AG04449 (cell line): ENCODE measurements around the gene PURA.
"Not testable (repeated sequence)": the region's sequence is repeated elsewhere in the genome, so short reads cannot be mapped to it uniquely, and the experiment has no call there.

ENCODE experiments used
- CTCF ChIA-PET: fragments of 350-600 bp; formaldehyde crosslinking; extraction: SDS; loops from one replicate; lab custom pipeline; 2021; ENCODE audit warnings: antibody characterized with exemption; lab: Yijun Ruan, JAX
- POLR2A ChIA-PET: fragments of 400-600, 350-600 bp; formaldehyde crosslinking; extraction: SDS; loops from one replicate; lab custom pipeline; 2020; ENCODE audit warnings: antibody characterized with exemption, inconsistent platforms; lab: Yijun Ruan, JAX
- DNase-seq: peaks from one replicate; pipeline ENCODE4 v3.0.0-alpha.2; 2010; ENCODE audit warnings: low read depth, low spot score
- H3K4me3 ChIP-seq: 2 replicates; pipeline ENCODE4 v1.5.1; 2011; ENCODE audit warnings: low read depth, mild to moderate bottlenecking, control low read depth, low read length
- TF ChIP-seq, protein P1 (sequence below): IDR thresholded peaks from one replicate; pipeline ENCODE4 v1.5.1; 2011; ENCODE audit warnings: mild to moderate bottlenecking, moderate library complexity, low read length, control low read depth, inconsistent platforms; ENCODE audit not compliant: insufficient read depth; ENCODE audit errors: missing control alignments

The PURA gene

GRCh38 chr5:140150201-140150600, 36.3 kb downstream of the PURA start:
- TF ChIP-seq, protein P1, sequence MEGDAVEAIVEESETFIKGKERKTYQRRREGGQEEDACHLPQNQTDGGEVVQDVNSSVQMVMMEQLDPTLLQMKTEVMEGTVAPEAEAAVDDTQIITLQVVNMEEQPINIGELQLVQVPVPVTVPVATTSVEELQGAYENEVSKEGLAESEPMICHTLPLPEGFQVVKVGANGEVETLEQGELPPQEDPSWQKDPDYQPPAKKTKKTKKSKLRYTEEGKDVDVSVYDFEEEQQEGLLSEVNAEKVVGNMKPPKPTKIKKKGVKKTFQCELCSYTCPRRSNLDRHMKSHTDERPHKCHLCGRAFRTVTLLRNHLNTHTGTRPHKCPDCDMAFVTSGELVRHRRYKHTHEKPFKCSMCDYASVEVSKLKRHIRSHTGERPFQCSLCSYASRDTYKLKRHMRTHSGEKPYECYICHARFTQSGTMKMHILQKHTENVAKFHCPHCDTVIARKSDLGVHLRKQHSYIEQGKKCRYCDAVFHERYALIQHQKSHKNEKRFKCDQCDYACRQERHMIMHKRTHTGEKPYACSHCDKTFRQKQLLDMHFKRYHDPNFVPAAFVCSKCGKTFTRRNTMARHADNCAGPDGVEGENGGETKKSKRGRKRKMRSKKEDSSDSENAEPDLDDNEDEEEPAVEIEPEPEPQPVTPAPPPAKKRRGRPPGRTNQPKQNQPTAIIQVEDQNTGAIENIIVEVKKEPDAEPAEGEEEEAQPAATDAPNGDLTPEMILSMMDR: no peak
- DNase-seq: no peak
- CTCF ChIA-PET: interaction anchor here (1.3 to 13.2 kb wide), 4 partner anchors 7 to 73 kb away, joined by 3 to 288 read pairs (median 94); no protein-coding TSS in a partner anchor
- POLR2A ChIA-PET: no interaction called here
- no peak overlapping the region for H3K4me3 ChIP-seq

DNA sequence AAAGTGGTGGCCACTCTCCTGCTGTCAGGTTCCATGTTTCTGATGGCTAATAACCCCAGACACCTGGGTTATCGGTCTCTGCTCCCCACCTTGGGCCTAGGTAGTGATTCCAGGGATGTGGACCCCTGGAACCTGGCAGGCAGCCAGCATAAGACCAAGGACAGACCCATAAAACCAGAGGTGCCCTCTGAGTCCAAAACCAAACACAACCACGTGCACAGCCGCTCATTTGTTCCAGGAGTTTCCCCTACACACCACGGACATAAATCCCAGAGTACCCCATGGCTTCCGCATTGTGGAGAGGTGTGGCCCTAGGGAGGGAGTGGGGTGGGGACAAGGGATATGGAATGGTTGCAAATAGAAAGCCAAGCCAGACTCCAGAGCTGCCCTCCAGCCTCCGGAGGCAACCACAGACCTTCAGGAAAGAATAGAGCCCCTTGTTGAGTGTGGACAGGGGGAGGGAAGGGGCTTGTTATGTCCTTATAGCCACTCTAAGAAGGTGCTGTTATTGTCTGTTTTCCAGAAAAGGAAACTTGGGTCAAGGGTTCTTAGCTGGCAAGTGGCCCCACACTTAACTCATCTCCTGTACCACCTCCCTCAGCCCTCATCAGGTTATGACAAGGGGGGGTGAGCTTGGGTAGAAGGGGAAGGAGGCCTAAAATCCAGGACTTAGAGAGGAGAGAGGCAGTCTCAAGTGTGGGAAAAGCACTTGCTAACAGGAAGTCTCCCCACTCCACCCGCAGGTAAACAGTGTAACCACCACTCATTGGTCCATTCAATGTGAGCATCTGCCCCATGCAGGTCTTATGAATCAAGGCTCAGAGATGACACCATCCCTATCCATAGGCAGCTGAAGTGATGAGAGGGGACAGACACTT, 37.5 kb downstream of the PURA start:
- ChIA-PET CTCF (interaction anchor here (1.3 to 13.2 kb wide), 6 partner anchors 8 to 75 kb away, joined by 3 to 288 read pairs (median 8); no protein-coding TSS in a partner anchor), POLR2A (interaction anchor here (0.7 kb wide), 1 partner anchor 52 kb away, joined by 4 read pairs; no protein-coding TSS in a partner anchor)
- TF ChIP-seq, protein P1: no peak
- H3K4me3 ChIP-seq: no peak overlapping the region
- no peak for DNase-seq

DNA sequence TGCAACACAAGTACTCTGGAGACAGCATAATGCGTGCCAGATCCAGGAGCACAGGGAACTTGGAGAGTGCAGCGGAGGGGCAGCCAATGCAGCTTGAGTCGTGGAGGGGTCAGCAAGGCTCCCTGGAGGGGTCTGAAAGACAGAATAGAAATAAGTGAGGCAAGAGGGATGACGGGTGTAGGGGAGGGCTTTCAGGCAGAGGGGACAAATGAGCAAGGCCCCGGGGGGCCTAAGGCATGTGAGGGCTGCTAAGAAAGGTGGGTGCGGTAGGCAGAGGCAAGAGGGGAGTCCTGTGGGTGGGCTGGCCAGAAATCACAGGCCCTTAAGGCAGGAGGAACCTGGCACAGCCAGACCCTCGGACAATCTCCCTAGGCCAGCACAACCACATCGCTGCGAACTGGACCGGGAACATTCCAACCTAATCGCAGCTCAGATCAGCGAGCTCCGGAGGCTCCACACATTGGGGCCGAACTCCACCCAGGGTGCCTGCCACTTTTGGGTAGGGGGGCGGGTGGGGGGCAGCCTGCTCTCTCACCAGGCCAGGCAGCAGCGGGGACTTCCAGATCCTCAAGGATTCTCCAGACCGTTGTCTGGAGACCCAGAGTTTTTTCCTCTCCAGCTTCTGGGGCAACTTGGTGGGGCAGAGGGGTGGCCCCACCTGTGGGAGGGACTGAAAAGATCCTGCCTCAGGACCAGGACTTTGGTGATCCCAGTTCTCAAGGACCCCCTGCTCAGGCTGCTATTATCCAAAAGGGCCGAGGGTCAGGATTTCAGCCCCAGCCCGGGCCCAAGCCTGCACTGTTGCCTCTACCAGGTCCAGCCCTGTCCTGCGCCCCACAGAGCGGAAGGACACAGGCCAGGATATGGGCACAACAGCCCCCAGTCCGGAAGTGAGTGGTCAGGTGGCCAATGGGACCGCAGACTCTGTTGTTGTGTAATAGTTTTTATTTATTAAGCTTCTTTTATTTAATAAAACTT, 38.4 kb downstream of the PURA start:
- ChIA-PET CTCF (interaction anchor here (0.6 to 13.2 kb wide), 7 partner anchors 9 to 365 kb away, joined by 3 to 288 read pairs (median 13); no protein-coding TSS in a partner anchor), POLR2A (interaction anchor here (0.7 kb wide), 1 partner anchor 52 kb away, joined by 4 read pairs; no protein-coding TSS in a partner anchor)
- DNase-seq: no peak
- TF ChIP-seq, protein P1: no peak
- H3K4me3 ChIP-seq: no peak overlapping the region

DNA sequence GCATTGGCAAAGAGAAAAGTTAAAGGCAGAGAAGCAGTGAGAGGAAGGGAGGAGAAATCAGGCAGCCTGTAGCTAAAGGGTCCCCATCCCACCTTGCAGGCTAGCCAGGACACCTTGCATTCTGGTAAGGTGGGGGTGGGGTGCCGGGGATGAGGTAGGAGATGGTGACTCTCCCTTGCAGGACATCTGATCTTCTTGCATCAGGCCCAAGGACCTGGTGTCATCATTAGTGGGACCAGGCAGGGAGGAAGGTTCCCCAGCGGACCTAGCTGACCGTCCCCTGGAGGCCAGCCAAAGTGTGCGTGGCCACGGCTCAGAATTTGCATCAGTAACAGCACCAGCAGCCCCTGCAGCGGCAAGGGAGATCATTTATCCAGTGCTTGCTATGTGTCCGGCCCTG, 39.3 kb downstream of the PURA start:
- TF ChIP-seq, protein P1: no peak
- no peak for DNase-seq
- H3K4me3 ChIP-seq: no peak overlapping the region
- ChIA-PET CTCF (interaction anchor here (1.0 to 13.2 kb wide), 8 partner anchors 9 to 366 kb away, joined by 3 to 288 read pairs (median 9); no protein-coding TSS in a partner anchor), POLR2A (no interaction called here)

GRCh38 chr5:140153905-140154304, 40.0 kb downstream of the PURA start:
- H3K4me3 ChIP-seq: no peak overlapping the region
- no peak for DNase-seq
- ChIA-PET CTCF (interaction anchor here (1.0 to 13.2 kb wide), 10 partner anchors 11 to 367 kb away, joined by 3 to 288 read pairs (median 10); no protein-coding TSS in a partner anchor), POLR2A (no interaction called here)
- TF ChIP-seq, protein P1: no peak

- DNase-seq, H3K4me3 ChIP-seq, POLR2A ChIA-PET: not testable (repeated sequence)
- CTCF ChIA-PET: interaction anchor here (1.1 to 13.2 kb wide), 15 partner anchors 10 to 368 kb away, joined by 3 to 288 read pairs (median 6); no protein-coding TSS in a partner anchor
These were observed 40.9 kb downstream of the PURA start for GRCh38 chr5:140154710-140155381.
